Testis (tissue), 3 donors: ENCODE measurements around the gene EIF4B. TPM values are rescaled to one million over a fixed set of nuclear protein-coding genes. Genes with fewer than 3 reads are reported as not detected.
A peak's percentile ranks its signal among the peaks of the same experiment; 100 is the strongest.

ENCODE experiments used
- DNase-seq: peaks from one replicate; pipeline ENCODE4 v3.0.0-alpha.2; 2019
- H3K27ac ChIP-seq, 2 donors: fragments of 200-600 bp; sonication (generic); one replicate each; pipeline ENCODE4 v1.5.1; 2019
- H3K27me3 ChIP-seq: fragments of 200-600 bp; sonication (generic); one replicate; pipeline ENCODE4 v1.5.1; 2019
- H3K36me3 ChIP-seq: fragments of 200-600 bp; sonication (generic); one replicate; pipeline ENCODE4 v1.5.1; 2017; ENCODE audit warnings: low read depth; ENCODE audit errors: missing control alignments
- H3K4me1 ChIP-seq: fragments of 200-600 bp; sonication (generic); one replicate; pipeline ENCODE4 v1.5.1; 2019
- H3K4me3 ChIP-seq, 2 donors: fragments of 200-600 bp; sonication (generic); one replicate each; pipeline ENCODE4 v1.5.1; 2017 to 2019
- H3K9me3 ChIP-seq: fragments of 200-600 bp; sonication (generic); one replicate; pipeline ENCODE4 v1.5.1; 2017
- CTCF ChIP-seq, 3 experiments: fragments of 450-650 bp in 2 of 3; fragments of 200-600 bp in 1 of 3; sonication (generic) in 1 of 3; IDR thresholded peaks; one replicate each; pipeline ENCODE4 v1.5.1; 2016 to 2019; ENCODE audit warnings: antibody characterized with exemption in 3 of 3, mild to moderate bottlenecking in 2 of 3, moderate library complexity in 1 of 3
- POLR2A ChIP-seq: fragments of 450-650 bp; IDR thresholded peaks from one replicate; pipeline ENCODE4 v1.6.1; 2017; ENCODE audit warnings: antibody characterized with exemption, mild to moderate bottlenecking, moderate library complexity
- WGBS, 2 donors: methylation state at CpG; one replicate each; pipeline ENCODE4 v1.1.5; 2018; 5-methylcytosine and 5-hydroxymethylcytosine counted together
- intact Hi-C: fragments of 100-400 bp; cut with DNase I; formaldehyde crosslinking; loops from one replicate; pipeline ENCODE4 v1.15.1; 2023; ENCODE audit warnings: low total_unique reads
- polyA plus RNA-seq: library from polyadenylated mRNA; stranded (reverse); fragments of 350-450 nt; fragmentation: Illumina TruSeq; extraction: RNeasy Lipid Tissue Mini Kit (QIAGEN cat#74804); gene quantifications from one replicate; pipeline ENCODE4 v1.2.3, GENCODE V29; 2014; ENCODE audit warnings: low read depth, low replicate concordance; ENCODE audit not compliant: insufficient read depth
- total RNA-seq, 2 donors: library from RNA; depleted of rRNA; stranded (reverse); fragments of >200 nt; gene quantifications; one replicate each; pipeline ENCODE4 v1.2.3, GENCODE V29; 2016

The EIF4B gene
- total and polyA plus RNA-seq, 3 donors from 2014 or later, result 219 to 305 (median 249) TPM

DNA sequence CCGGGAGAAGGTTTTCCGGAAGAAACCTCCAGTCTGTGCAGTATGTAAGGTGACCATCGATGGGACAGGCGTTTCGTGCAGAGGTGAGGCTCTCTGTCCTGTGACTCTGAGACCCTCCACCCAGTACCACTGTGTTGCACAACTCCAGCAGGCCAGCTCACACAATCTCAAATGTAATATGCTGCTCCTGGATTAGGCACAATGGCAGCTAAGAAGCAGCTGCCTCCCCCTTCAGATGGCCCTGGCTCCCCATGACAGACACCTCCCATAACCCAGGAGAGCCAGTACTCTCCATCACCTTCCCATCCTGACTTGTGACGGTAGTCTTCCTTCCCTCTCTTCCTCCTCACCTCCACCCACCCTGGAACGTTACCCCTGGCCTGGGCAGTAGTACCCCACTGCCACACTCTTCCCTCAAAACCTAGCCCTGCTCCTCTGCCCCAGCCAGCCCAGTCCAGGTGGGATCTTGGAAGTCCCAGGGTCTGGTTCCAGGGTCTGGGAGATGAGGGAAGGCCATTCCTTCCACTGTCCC is 45.7 kb downstream of the EIF4B start:
- WGBS, 2 donors, result 56 to 61% methylated on average over 5 to 7 of the region's 7 CpGs
- intact Hi-C loops, result no loop called here
- H3K9me3 ChIP-seq, result no peaks in the 10 kb centered on the region
- no peaks in the 10 kb centered on the region for H3K27me3 ChIP-seq
- no peak for TF ChIP-seq CTCF (IDR thresholded peaks at IDR 0.05)
- TF ChIP-seq POLR2A, result no peak
- peak overlapping the region in 1 of 2 donors; percentile 67 for H3K4me3 ChIP-seq
- H3K4me1 ChIP-seq, result peaks cover 66% of the 10 kb centered on the region
- H3K36me3 ChIP-seq, result no peaks in the 10 kb centered on the region
- DNase-seq, result no peak
- H3K27ac ChIP-seq, result peak overlapping the region; percentile 89 to 92

DNA sequence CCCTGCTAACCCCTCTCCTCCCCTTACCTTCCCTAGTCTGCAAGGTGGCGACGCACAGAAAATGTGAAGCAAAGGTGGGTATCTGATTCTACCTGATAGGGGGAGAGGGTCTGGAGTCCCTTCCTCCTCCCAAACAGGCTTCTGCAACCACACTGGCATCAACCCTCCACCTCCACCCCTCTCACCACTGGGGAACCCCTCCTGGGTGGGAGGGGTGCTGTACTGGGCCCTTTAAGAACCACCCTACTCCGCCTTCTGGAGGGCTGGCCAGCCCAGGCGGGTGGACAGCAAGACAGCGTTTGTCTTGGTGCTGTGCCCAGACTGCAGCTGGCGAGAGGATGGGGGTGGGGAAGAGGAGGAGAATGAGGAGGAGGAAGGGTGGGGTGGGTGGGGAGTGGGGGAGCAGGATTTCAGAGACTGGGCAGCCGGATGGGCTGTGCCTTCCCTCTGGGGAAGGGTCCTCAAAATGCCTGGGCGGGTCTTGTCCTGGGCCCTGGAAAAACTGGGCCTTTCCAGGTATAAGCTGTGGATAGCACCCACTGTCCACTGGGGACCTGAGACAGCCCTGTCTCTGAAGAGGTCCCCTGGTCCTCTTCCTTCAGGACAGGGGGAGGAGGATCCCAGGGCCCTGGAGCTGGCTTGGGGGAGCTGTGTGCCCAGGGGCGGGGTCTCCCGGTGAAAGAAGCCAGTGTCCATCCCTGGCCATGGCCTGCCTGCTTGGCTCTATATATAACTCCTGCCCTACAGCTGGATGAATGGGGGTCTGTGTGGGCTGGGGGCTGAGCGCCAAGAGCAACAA is 46.4 kb downstream of the EIF4B start:
- H3K9me3 ChIP-seq, result no peaks in the 10 kb centered on the region
- H3K27ac ChIP-seq, result peak overlapping the region; percentile 89 to 92
- peaks cover 66% of the 10 kb centered on the region for H3K4me1 ChIP-seq
- no peaks in the 10 kb centered on the region for H3K27me3 ChIP-seq
- no peaks in the 10 kb centered on the region for H3K36me3 ChIP-seq
- peak overlapping the region in 1 of 2 donors; percentile 67 for H3K4me3 ChIP-seq
- WGBS, 2 donors, result 37 to 50% methylated on average over 9 to 11 of the region's 11 CpGs
- DNase-seq, result peak; percentile 93
- intact Hi-C loops, result no loop called here
- no peak for TF ChIP-seq POLR2A
- no peak for TF ChIP-seq CTCF (IDR thresholded peaks at IDR 0.05)

DNA sequence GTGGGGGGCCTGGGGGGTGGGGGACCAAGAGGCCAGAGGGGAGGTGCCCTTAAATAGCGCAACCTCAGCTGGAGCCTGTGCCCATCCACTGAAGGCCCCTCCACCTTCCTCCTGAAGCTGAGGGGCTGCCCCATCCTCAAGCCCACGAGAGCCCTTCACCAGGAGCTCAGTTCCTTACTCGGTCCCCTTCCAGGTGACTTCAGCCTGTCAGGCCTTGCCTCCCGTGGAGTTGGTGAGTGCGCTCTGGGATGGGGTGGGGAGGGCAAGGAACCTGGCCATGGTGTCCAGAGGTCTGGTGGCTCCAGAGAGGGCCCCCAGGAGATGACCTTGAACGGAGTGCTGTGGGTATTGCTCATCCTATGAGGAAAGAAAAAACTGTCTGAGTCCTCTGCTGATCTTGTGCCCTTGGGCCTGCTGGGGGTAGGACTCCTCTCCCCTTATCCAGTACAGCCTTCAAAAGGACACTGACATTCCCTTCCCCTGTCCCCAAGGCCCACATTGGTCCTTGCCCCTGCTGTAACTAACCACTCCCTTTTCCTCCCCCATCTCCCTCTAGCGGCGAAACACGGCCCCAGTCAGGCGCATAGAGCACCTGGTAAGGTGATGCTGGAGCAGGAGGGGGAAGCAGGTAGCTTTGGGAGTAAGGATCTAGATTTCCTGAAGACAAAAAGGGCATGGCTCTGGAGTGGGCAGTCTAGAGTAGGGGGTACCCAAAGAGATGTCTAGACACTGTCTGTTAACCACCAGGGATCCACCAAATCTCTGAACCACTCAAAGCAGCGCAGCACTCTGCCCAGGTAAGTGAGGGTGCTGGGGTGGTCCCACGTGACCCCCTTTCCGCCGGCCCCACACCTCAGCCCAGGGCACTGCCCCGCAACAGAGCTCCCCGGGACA is 47.2 kb downstream of the EIF4B start:
- Histone ChIP-seq H3K36me3 (no peaks in the 10 kb centered on the region), H3K9me3 (no peaks in the 10 kb centered on the region), H3K27ac (peak overlapping the region; percentile 89 to 92), H3K4me3 (peak overlapping the region; percentile 26 to 60), H3K27me3 (no peaks in the 10 kb centered on the region), H3K4me1 (peaks cover 58% of the 10 kb centered on the region)
- intact Hi-C loops, result no loop called here
- TF ChIP-seq POLR2A (no peak), CTCF (IDR thresholded peaks at IDR 0.05) (peak; percentile 50 to 72 (median 65))
- 17 to 24% methylated on average over 11 to 16 of the region's 16 CpGs for whole genome bisulfite sequencing, 2 donors
- peak; percentile 61 for DNase-seq

GRCh38 chr12:53054112-53054878 is 48.0 kb downstream of the EIF4B start:
- Histone ChIP-seq H3K9me3 (no peaks in the 10 kb centered on the region), H3K36me3 (no peaks in the 10 kb centered on the region)
- TF ChIP-seq CTCF (IDR thresholded peaks at IDR 0.05) (no peak), POLR2A (no peak)

More at GRCh38 chr12:53054112-53054878, 48.0 kb downstream of the EIF4B start:
- H3K27me3 ChIP-seq, result no peaks in the 10 kb centered on the region
- peak; percentile 98 for DNase-seq
- H3K27ac ChIP-seq, result peak overlapping the region; percentile 89 to 92
- intact Hi-C loops, result no loop called here
- 3 to 5% methylated on average over 23 to 48 of the region's 48 CpGs for WGBS, 2 donors
- H3K4me1 ChIP-seq, result peaks cover 49% of the 10 kb centered on the region
- H3K4me3 ChIP-seq, result peak overlapping the region; percentile 26 to 60
